Right renal cortex interstitium (tissue), 3 donors: ENCODE data around the gene NLN. TPM values are rescaled to one million over a fixed set of nuclear protein-coding genes. Genes with fewer than 3 reads are reported as not detected.
"Not testable (repeated sequence)": the region's sequence is repeated elsewhere in the genome, so short reads cannot be mapped to it uniquely, and the experiment has no call there.

ENCODE experiments used
- DNase-seq, 3 donors: peaks; one replicate each; pipeline ENCODE4 v3.0.0-alpha.2; 2013; ENCODE audit warnings: low read depth in 3 of 3, low spot score in 2 of 3
- polyA plus RNA-seq, 3 donors: library from polyadenylated mRNA; unstranded; fragments of 120-200 nt; gene quantifications; one replicate each; pipeline ENCODE4 v1.2.1, GENCODE V29; 2013; ENCODE audit not compliant: insufficient read length in 3 of 3

NLN gene
- polyA plus RNA-seq, 3 donors = 35.1 to 41.3 (median 40.3) TPM

DNA sequence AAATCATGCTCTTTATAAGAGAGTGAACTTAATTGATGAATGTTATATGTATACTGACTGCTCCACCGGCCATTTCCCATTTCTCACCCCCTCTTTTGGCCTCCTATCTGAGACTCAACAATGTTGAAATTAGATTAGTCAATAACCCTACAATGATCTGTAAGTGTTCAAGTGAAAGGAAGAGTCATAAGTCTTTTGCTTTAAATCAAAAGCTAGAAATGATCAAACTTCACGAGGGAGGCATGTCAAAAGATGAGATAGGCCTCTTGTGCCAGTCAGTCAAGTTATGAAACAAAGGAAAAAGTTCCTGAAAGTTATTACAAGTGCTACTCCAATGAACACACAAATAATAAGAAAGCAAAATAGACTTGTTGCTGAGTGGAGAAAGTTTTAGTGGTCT lies 83.1 kb downstream of the NLN start:
- no peak for DNase-seq

DNA sequence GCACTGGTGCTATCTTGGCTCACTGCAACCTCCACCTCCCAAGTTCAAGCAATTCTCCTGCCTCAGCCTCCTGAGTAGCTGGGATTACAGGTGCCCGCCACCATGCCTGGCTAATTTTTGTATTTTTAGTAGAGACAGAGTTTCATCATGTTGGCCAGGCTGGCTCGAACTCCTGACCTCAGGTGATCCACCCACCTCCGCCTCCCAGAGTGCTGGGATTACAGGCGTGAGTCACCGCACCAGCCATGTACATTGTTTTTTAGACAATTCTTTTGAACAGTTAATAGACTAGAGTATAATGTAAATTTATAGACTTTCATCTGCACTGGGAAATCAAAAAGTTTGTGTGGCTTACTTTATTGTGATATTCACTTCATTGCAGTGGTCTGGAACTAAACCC lies 85.5 kb downstream of the NLN start:
- DNase-seq = not testable (repeated sequence)

DNA sequence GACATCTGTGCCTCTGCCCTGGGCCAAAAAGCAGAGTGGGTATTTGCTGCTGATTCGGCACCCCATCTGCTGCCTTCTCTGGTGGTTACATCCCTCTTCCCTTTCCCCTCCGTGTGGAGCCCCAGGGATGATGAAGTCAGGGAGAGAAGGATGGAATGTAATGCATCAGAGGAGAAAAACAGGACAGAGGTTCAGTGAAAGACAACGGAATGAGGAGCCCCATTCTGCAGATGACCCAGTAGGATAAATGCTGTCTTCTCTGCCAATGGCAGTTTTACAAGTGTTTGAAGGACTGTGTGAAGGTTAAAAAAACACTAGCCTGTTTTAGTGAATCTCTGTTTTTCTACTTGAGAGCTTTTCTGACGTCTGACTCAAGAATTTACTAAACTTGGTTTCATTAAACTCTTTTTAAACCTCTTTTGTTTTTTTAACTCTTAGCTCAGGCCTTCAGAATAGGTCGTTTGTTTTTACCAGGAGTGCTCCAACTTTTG lies 86.3 kb downstream of the NLN start:
- no peak for DNase-seq

GRCh38 chr5:65808818-65809217 lies 86.8 kb downstream of the NLN start:
- DNase-seq = no peak

- DNase-seq = no peak
These were observed 88.0 kb downstream of the NLN start for GRCh38 chr5:65809817-65810531.

DNA sequence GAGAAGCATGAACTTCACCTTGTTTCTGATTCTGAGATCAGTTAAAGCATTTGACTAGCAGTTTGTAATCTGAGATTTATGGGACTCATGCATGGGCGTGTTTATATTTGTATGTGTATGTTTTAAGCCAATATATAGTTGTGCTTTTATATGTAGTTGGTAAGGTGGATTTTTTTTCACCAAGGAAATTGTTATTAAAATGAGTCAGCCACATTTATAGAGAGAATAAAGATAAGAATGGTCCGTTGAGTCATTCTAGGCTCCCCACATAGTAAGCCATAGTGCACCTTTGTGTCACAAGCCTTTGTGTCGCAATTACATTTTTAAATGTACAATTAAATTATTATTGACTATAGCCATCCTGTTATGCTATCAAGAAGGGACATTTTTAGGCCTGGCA lies 89.0 kb downstream of the NLN start:
- DNase-seq = no peak

DNA sequence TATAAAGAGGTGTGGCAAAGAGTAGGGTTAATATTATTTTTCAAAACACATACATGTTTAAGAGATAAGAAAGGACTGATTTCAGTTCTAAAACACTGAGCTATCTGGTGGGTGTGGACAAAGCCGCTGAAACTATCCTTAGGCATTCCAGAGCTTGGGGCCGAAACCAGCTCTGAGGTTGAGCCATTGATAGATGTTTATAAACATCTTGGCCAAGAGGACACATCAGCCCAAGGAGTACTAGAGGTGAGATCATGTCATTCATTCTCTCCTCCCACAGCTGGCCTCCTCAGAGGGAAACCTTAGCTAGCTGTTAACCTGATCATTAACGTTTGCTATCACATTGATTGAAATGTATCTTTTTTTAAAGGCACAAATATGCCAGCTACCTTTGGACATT lies 89.9 kb downstream of the NLN start:
- no peak for DNase-seq

DNA sequence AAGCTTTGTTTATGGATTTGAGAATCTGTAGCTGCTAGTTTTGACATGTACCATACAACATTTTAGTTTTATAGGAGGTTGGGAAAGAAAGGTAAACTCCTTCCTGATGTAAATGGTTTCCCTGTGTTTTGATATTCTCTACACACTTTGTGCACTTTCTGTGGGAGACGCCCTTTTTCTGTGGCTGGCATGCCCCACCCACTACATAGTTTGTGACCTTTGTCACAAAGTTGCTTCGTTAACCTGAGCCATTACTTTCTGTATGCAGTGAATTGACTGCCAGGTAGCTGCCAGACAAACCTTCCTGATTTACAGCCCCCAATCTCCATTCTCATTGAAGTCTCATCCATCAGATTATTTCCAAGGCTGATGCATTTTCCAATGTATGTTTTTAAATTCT lies 90.6 kb downstream of the NLN start:
- no peak for DNase-seq

DNA sequence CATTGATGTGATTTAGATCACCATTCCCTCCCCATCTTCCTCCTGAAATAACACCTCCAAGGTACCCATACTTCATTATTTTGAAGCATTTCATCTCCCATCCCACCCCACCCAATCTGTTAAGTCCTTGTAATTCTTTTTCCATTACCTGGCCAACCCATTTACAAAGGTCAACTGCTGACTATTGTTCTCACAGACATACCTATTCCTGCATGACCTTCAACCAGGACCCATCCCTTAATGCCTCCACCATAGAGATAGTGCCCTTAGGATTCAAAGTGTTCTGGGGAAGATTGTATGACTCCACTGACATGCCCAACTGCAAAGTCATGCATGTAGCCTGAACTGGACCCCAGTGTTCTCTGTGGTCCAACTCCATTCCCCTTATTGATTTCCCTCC lies 91.2 kb downstream of the NLN start:
- no peak for DNase-seq

DNA sequence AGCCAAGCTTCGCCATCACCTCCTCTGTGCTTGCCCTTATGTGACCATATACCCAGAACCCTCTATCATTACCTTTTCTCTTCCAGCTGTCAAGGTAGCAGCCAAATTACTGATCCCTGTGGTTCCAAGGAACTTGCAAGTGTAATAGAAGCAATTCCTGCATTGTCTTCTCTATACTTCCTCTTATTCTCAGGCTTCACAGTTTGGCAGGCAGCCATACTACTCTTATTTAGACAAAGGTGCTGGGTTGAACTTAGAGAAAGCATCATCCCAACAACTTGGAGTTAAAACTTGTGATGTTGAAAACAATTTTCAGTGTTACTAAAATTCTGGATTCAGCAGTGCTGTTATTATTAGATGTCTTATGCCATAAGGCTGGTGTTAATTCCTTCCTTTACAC lies 93.2 kb downstream of the NLN start:
- no peak for DNase-seq

DNA sequence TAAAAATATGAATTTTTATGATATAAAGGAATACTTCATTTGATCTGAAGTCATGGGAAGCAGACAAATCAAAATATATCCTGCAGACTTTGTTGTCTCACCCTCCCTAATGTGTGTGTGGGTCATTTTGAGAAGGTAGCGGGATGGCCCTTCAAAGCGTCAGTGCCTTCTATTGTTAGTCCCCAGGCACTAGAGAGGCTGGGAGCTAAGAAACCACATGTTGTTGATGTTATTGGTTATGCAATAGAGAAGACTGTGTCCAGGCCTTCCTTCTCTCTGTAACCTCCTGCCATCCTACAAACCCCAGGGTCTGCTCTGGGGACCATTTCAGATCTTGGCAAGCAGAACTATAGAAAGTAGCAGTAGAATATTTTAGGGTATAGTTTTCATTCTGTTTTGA lies 94.7 kb downstream of the NLN start:
- DNase-seq = no peak

DNA sequence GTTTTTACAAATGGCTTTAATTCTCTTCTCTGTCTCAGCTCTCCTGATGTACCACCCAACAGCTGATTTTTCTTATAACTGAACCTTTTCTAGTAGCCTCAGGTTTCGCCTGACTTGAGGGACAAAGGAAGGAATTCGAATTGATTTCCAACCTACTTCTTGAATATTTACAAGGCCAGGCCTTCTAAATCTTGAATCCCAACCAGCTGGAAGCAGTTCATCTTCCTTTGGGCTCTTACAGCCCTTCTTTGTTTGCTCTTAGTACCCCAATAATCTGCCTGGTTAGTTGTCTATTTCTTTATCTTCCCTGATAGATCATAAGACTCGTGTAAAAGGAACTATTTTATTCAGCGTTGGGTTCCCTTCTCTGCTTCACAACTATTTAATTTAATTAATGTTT lies 95.9 kb downstream of the NLN start:
- no peak for DNase-seq

DNA sequence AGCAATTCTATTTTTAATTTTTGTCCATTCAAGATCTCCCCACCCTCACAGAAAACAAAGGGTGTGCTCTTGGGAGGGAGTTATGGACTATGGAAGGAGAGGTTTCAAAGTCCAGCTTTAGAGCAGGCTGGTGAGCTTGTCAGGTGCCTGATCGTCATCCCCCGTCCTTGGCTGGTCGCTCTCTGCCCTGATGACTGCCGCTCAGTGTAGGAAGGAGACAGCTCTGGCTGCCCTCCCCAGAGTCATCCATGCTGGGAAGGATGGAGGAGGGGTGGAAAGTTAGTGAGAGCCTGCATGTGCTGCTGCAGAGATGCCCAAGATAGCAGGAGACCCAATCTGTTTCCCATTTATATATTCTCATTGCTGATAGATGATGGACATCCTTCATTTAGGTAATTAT lies 96.6 kb downstream of the NLN start:
- DNase-seq = no peak

GRCh38 chr5:65819215-65819904 lies 97.4 kb downstream of the NLN start:
- no peak for DNase-seq

- DNase-seq = no peak
These were observed 97.9 kb downstream of the NLN start for GRCh38 chr5:65819905-65820240.

- no peak for DNase-seq
These were observed 98.4 kb downstream of the NLN start for GRCh38 chr5:65820373-65820772.

GRCh38 chr5:65821966-65822365 lies 100.0 kb downstream of the NLN start:
- DNase-seq = no peak

DNA sequence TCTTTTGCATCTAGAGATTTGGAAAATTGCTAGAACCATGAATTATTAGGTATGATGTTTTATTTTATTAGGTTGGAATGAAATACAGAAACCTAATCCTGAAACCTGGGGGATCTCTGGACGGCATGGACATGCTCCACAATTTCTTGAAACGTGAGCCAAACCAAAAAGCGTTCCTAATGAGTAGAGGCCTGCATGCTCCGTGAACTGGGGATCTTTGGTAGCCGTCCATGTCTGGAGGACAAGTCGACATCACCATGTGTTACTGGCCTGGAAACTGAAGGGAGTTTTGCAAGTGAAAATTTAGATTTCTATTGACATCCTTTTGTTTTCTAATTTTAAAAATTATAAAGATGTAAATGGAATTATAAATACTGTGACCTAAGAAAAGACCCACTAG lies 100.7 kb downstream of the NLN start:
- no peak for DNase-seq

DNA sequence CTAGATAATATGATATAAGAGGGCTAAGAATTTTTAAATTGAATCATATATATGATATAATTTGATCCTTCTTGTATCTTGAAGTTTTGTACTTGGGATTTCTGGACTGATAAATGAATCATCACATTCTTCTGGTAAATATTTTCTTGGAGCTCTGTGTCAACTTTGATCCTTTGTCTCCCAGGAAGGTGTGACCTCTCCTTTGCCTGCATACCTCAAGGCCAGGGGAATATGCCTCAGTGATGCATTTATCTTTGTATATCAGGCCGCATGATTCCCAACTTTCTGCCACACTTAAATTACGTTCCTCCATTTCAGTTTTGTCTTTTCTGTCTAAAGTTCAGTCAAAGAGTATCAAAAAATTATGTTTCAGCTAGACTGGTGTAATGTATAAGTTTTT lies 101.2 kb downstream of the NLN start:
- DNase-seq = no peak

DNA sequence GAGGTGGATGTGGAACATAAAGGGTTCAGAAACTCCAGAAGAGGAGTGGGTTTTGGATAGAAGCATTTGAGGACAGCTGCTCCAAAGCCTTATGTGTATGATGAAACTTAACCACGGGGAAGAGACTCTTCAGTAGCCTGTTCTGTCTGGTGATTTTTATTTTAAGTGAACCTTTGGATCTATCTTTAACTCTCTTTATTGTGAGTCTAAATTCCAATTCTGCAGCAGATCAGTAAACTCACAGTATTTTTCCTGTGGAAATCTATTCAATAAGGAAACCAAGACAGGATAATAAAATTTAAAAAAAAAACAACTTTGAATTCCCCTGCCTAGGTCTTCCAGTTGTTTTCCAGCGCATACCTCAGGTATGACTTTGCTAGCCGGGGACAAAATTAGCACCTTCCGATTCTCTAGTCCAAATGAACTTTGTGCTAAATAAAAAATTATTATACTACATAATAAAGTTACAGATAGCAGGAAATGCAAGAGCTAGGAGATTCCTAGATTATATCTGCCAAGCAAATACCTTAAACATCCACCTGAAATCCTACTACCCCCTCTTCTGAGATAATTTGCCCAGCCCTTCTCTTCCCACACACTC lies 101.9 kb downstream of the NLN start:
- no peak for DNase-seq

- no peak for DNase-seq
These were observed 103.7 kb downstream of the NLN start for GRCh38 chr5:65825408-65826328.
